ENCODE data around the gene RGL1.

DNA sequence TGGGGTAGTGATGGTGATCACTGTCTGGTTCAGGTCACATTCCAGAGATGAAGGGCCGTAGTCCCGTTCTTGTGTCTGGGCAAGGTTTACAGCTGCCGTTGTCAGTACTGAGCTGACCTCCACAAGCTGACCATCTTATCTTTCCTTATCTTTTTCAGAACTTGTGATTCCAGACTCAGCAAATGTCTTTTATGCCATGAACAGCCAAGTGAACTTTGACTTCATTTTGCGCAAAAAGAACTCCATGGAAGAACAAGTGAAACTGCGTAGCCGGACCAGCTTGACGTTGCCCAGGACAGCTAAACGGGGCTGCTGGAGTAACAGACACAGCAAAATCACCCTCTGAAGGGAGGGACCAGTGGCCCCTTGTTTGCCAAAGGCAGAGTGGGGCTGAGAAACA, 121.0 kb downstream of the RGL1 start:
- TF ChIP-seq, protein P1, sequence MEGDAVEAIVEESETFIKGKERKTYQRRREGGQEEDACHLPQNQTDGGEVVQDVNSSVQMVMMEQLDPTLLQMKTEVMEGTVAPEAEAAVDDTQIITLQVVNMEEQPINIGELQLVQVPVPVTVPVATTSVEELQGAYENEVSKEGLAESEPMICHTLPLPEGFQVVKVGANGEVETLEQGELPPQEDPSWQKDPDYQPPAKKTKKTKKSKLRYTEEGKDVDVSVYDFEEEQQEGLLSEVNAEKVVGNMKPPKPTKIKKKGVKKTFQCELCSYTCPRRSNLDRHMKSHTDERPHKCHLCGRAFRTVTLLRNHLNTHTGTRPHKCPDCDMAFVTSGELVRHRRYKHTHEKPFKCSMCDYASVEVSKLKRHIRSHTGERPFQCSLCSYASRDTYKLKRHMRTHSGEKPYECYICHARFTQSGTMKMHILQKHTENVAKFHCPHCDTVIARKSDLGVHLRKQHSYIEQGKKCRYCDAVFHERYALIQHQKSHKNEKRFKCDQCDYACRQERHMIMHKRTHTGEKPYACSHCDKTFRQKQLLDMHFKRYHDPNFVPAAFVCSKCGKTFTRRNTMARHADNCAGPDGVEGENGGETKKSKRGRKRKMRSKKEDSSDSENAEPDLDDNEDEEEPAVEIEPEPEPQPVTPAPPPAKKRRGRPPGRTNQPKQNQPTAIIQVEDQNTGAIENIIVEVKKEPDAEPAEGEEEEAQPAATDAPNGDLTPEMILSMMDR (conservative IDR thresholded peaks at IDR 0.05), result no peak
- no peak for TF ChIP-seq ZFX (IDR thresholded peaks at IDR 0.05)
